Measurements from ENCODE around the gene SERPINE1.

Gene SERPINE1

GRCh38 chr7:101161692-101162471 lies 35.0 kb downstream of the SERPINE1 start:
- H3K14ac ChIP-seq (ENCODE audit: low read length): no peak overlapping the region
- H3K4ac ChIP-seq (ENCODE audit: low read length): no peak overlapping the region
- no peak overlapping the region for H3K4me2 ChIP-seq (ENCODE audit: insufficient read depth, low read length, poor library complexity, severe bottlenecking)
- no peaks in the 10 kb centered on the region for H3K79me1 ChIP-seq (ENCODE audit: low read depth, low read length)
- no peak overlapping the region for H4K91ac ChIP-seq (ENCODE audit: low read depth, low read length, poor library complexity)
- H3K9me3 ChIP-seq (replicated peaks in 1 of 2; ENCODE audit: control insufficient read depth in 2 of 2, insufficient read depth in 1 of 2, low read depth in 1 of 2, low read length in 2 of 2): no peaks in the 10 kb centered on the region
- H3K23ac ChIP-seq (ENCODE audit: low read depth, low read length, poor library complexity): no peak overlapping the region
- H3K4me1 ChIP-seq (ENCODE audit: control insufficient read depth in 2 of 2, insufficient read depth in 1 of 2, low read depth in 1 of 2, low read length in 2 of 2): peaks cover 23 to 39% of the 10 kb centered on the region in 2 donors
- peak overlapping the region; percentile 80 for H2AFZ ChIP-seq (ENCODE audit: low read length)
- H3K27me3 ChIP-seq (ENCODE audit: control insufficient read depth in 3 of 3, insufficient read depth in 3 of 3, low read depth in 1 of 3, low read length in 3 of 3): peaks cover 0 to 33% (median 15%) of the 10 kb centered on the region in 3 experiments
- no peak overlapping the region for H2AK5ac ChIP-seq (ENCODE audit: low read depth, low read length)
- no CpG with 5 or more reads among the region's 17 CpGs for WGBS, 2 donors (ENCODE audit: extremely low coverage in 2 of 2, insufficient read length in 2 of 2, insufficient replicate concordance in 1 of 2)
- no peak overlapping the region for H2BK5ac ChIP-seq (ENCODE audit: low read length)
- no peak overlapping the region for H3K9ac ChIP-seq (ENCODE audit: low read depth, low read length, poor library complexity)
- H3K4me3 ChIP-seq (ENCODE audit: low read length in 2 of 2): peak overlapping the region in 1 of 2 donors; percentile 59
- H3K27ac ChIP-seq (replicated peaks; ENCODE audit: low read length): peak overlapping the region; percentile 28
- no peak overlapping the region for H4K8ac ChIP-seq (ENCODE audit: low read depth, low read length)
- H2BK15ac ChIP-seq (ENCODE audit: low read length): no peak overlapping the region
- H2BK120ac ChIP-seq (ENCODE audit: low read depth, low read length): no peak overlapping the region
- DNase-seq (ENCODE audit: low spot score): no peak
- H3K36me3 ChIP-seq (replicated peaks in 1 of 2; ENCODE audit: control insufficient read depth in 2 of 2, insufficient read depth in 2 of 2, low read length in 2 of 2): peaks cover 4 to 31% of the 10 kb centered on the region in 2 donors
- no peak overlapping the region for H3K18ac ChIP-seq (ENCODE audit: low read length)
- H2BK12ac ChIP-seq (ENCODE audit: low read length): no peak overlapping the region

GRCh38 chr7:101162551-101163278 lies 35.8 kb downstream of the SERPINE1 start:
- H3K18ac ChIP-seq (ENCODE audit: low read length): peak overlapping the region; percentile 95
- peak overlapping the region; percentile 80 for H2AFZ ChIP-seq (ENCODE audit: low read length)
- H2BK12ac ChIP-seq (ENCODE audit: low read length): peak overlapping the region; percentile 53
- peak overlapping the region; percentile 28 for H3K27ac ChIP-seq (replicated peaks; ENCODE audit: low read length)
- H3K27me3 ChIP-seq (ENCODE audit: control insufficient read depth in 3 of 3, insufficient read depth in 3 of 3, low read depth in 1 of 3, low read length in 3 of 3): peaks cover 0 to 41% (median 17%) of the 10 kb centered on the region in 3 experiments
- peak overlapping the region; percentile 24 for H2BK15ac ChIP-seq (ENCODE audit: low read length)
- H3K9ac ChIP-seq (ENCODE audit: low read depth, low read length, poor library complexity): peak overlapping the region; percentile 89
- no peak overlapping the region for H4K91ac ChIP-seq (ENCODE audit: low read depth, low read length, poor library complexity)
- DNase-seq (ENCODE audit: low spot score): no peak
- no peak overlapping the region for H2BK5ac ChIP-seq (ENCODE audit: low read length)
- no peak overlapping the region for H3K14ac ChIP-seq (ENCODE audit: low read length)
- no peak overlapping the region for H2BK120ac ChIP-seq (ENCODE audit: low read depth, low read length)
- H3K79me1 ChIP-seq (ENCODE audit: low read depth, low read length): no peaks in the 10 kb centered on the region
- H2AK5ac ChIP-seq (ENCODE audit: low read depth, low read length): no peak overlapping the region
- no peak overlapping the region for H3K4ac ChIP-seq (ENCODE audit: low read length)
- no peaks in the 10 kb centered on the region for H3K9me3 ChIP-seq (replicated peaks in 1 of 2; ENCODE audit: control insufficient read depth in 2 of 2, insufficient read depth in 1 of 2, low read depth in 1 of 2, low read length in 2 of 2)
- peaks cover 1 to 23% of the 10 kb centered on the region in 2 donors for H3K36me3 ChIP-seq (replicated peaks in 1 of 2; ENCODE audit: control insufficient read depth in 2 of 2, insufficient read depth in 2 of 2, low read length in 2 of 2)
- H3K4me1 ChIP-seq (ENCODE audit: control insufficient read depth in 2 of 2, insufficient read depth in 1 of 2, low read depth in 1 of 2, low read length in 2 of 2): peaks cover 28 to 46% of the 10 kb centered on the region in 2 donors
- WGBS, 2 donors (ENCODE audit: extremely low coverage in 2 of 2, insufficient read length in 2 of 2, insufficient replicate concordance in 1 of 2): no CpG with 5 or more reads among the region's 74 CpGs
- peak overlapping the region; percentile 59 to 78 for H3K4me3 ChIP-seq (ENCODE audit: low read length in 2 of 2)
- H3K4me2 ChIP-seq (ENCODE audit: insufficient read depth, low read length, poor library complexity, severe bottlenecking): peak overlapping the region; percentile 86
- H4K8ac ChIP-seq (ENCODE audit: low read depth, low read length): no peak overlapping the region
- H3K23ac ChIP-seq (ENCODE audit: low read depth, low read length, poor library complexity): peak overlapping the region; percentile 90

- H4K8ac ChIP-seq (ENCODE audit: low read depth, low read length): no peak overlapping the region
- H3K4me1 ChIP-seq (ENCODE audit: control insufficient read depth in 2 of 2, insufficient read depth in 1 of 2, low read depth in 1 of 2, low read length in 2 of 2): peaks cover 36 to 54% of the 10 kb centered on the region in 2 donors
- WGBS, 2 donors (ENCODE audit: extremely low coverage in 2 of 2, insufficient read length in 2 of 2, insufficient replicate concordance in 1 of 2): no CpG with 5 or more reads among the region's 92 CpGs
- H2AFZ ChIP-seq (ENCODE audit: low read length): peak overlapping the region; percentile 86
- no peak overlapping the region for H3K4ac ChIP-seq (ENCODE audit: low read length)
- H2BK120ac ChIP-seq (ENCODE audit: low read depth, low read length): no peak overlapping the region
- H3K36me3 ChIP-seq (replicated peaks in 1 of 2; ENCODE audit: control insufficient read depth in 2 of 2, insufficient read depth in 2 of 2, low read length in 2 of 2): peaks cover 1 to 18% of the 10 kb centered on the region in 2 donors
- H3K14ac ChIP-seq (ENCODE audit: low read length): peak overlapping the region; percentile 21
- H2BK15ac ChIP-seq (ENCODE audit: low read length): no peak overlapping the region
- peak overlapping the region; percentile 53 for H2BK12ac ChIP-seq (ENCODE audit: low read length)
- H2BK5ac ChIP-seq (ENCODE audit: low read length): no peak overlapping the region
- H3K18ac ChIP-seq (ENCODE audit: low read length): peak overlapping the region; percentile 95
- H3K4me3 ChIP-seq (ENCODE audit: low read length in 2 of 2): peak overlapping the region; percentile 59 to 78
- H3K27me3 ChIP-seq (ENCODE audit: control insufficient read depth in 3 of 3, insufficient read depth in 3 of 3, low read depth in 1 of 3, low read length in 3 of 3): peaks cover 5 to 49% (median 21%) of the 10 kb centered on the region in 3 experiments
- H3K23ac ChIP-seq (ENCODE audit: low read depth, low read length, poor library complexity): peak overlapping the region; percentile 90
- peak overlapping the region; percentile 89 for H3K9ac ChIP-seq (ENCODE audit: low read depth, low read length, poor library complexity)
- no peak overlapping the region for H2AK5ac ChIP-seq (ENCODE audit: low read depth, low read length)
- no peaks in the 10 kb centered on the region for H3K79me1 ChIP-seq (ENCODE audit: low read depth, low read length)
- no peak overlapping the region for H3K27ac ChIP-seq (replicated peaks; ENCODE audit: low read length)
- H3K4me2 ChIP-seq (ENCODE audit: insufficient read depth, low read length, poor library complexity, severe bottlenecking): peak overlapping the region; percentile 94
- no peaks in the 10 kb centered on the region for H3K9me3 ChIP-seq (replicated peaks in 1 of 2; ENCODE audit: control insufficient read depth in 2 of 2, insufficient read depth in 1 of 2, low read depth in 1 of 2, low read length in 2 of 2)
- DNase-seq (ENCODE audit: low spot score): no peak
- H4K91ac ChIP-seq (ENCODE audit: low read depth, low read length, poor library complexity): no peak overlapping the region
Measured at GRCh38 chr7:101163279-101164070, 36.6 kb downstream of the SERPINE1 start.

Data from neuronal stem cell (in vitro differentiated cells).